Right forelimb (tissue), 1 donor: ENCODE results near the gene MBLAC1.

Experiments
- DNase-seq: peaks from one replicate; pipeline ENCODE4 v3.0.0-alpha.2; 2018

MBLAC1 gene

GRCh38 chr7:100098913-100099312 is 27.9 kb upstream of the MBLAC1 start:
- DNase-seq = no peak

DNA sequence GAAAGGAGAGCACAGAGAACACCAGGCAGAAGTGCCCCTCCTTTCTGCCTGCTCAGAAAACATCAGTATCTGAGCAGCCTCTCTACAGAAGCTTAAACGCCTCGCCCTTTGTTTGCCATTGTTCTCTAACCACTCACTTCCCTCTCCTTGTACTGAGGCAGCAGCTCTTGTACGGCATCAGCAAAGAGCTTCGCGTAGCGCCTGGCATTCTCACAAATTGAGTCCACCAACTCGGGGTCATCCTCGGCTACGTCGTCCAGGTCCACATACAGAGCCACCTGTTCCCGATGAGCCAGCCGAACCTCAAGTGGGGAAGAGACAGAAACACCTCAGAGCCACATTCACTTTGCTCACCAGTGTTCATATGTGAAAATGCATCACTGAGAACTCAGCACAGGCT is 27.3 kb upstream of the MBLAC1 start:
- DNase-seq = no peak

- peak; percentile 97 for DNase-seq
Observed at GRCh38 chr7:100100420-100101015, 26.2 kb upstream of the MBLAC1 start.

DNA sequence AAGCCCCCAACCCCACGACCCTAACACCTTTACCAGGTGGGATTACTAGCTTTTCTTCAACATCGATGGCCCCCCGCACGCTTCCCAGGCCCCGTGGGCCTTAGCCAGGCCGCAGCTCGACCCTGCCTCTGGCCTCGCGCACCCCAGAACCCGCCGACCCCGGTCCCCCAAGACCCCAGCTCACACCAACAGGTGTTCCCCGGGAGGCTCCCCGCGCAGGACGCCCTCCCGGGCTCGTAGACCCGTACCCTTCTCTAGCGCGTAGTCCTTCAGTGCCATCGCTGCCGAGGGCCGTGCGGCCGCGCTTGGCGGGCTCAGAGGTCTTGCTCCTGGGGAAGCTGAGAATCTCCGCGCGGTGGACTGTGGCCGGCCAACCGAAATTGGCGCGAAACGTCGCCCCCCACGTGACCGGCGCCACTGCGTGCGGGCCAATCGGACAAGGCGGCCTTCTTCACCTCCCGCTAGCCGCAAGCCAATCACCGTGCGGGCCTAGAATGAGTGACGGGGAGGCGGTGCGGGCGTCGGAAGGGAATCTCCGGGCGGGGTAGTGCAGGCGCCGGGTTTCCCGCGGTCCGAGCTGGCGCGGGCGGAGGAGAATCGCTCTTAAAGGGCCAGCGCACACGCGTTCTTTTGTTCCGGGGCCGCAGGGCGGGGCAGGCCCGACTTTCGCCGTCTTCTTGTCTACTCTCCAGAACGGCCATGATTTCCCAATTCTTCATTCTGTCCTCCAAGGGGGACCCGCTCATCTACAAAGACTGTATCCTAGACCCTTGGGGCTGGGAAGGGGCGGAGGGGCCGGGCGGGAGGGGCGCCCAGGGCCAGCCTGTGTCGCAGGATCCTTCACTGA is 25.5 kb upstream of the MBLAC1 start, which contains the start of the genes AP4M1 and MCM7:
AP4M1 (plus strand) TSS at position 628 of the 847 bp plus-strand sequence; CDS start at position 700, 72 bp downstream.
MCM7 (minus strand) TSS at position 382 of the 847 bp plus-strand sequence; CDS start at position 279, 103 bp downstream.
- peak; percentile 98 for DNase-seq

- no peak for DNase-seq
Observed at GRCh38 chr7:100102950-100103840, 23.6 kb upstream of the MBLAC1 start.

- no peak for DNase-seq
Observed at GRCh38 chr7:100105534-100105933, 21.2 kb upstream of the MBLAC1 start.

- no peak for DNase-seq
Observed at GRCh38 chr7:100106633-100107032, 20.1 kb upstream of the MBLAC1 start.

- no peak for DNase-seq
Observed at GRCh38 chr7:100107125-100107737, 19.5 kb upstream of the MBLAC1 start.

GRCh38 chr7:100107890-100108289 is 18.9 kb upstream of the MBLAC1 start:
- no peak for DNase-seq

DNA sequence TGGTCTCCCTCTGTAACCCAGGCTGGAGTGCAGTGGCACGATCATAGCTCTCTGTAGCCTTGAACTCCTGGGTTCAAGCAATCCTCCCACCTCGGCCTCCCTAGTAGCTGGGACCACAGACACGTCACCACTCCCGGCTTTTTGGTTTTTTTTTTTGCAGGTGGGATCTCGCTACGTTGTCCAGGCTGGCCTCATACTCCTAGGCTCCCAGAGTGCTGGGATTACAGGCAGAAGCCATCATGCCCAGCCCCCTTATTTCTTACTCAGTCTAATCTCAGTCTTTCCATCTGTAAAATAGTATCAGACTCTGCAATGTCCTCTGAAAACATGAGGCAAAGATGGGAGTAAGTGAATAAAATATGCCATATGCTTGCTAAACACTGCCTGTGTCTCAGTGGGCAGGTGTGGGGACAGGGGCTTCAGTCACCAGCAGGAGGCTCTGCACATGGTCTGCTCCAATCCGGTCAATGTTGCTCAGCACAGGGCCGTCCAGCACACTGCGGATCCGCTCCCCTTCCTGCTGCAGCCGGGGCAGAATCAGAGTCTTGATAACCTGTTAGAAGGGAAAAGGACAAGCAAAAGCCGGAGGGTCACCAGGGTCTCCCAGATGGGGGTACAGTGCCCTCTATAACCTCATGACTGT is 17.1 kb upstream of the MBLAC1 start:
- no peak for DNase-seq

GRCh38 chr7:100111156-100111555 is 15.6 kb upstream of the MBLAC1 start:
- no peak for DNase-seq

- no peak for DNase-seq
Observed at GRCh38 chr7:100111914-100112313, 14.9 kb upstream of the MBLAC1 start.

- DNase-seq = no peak
Observed at GRCh38 chr7:100115026-100115425, 11.7 kb upstream of the MBLAC1 start.

DNA sequence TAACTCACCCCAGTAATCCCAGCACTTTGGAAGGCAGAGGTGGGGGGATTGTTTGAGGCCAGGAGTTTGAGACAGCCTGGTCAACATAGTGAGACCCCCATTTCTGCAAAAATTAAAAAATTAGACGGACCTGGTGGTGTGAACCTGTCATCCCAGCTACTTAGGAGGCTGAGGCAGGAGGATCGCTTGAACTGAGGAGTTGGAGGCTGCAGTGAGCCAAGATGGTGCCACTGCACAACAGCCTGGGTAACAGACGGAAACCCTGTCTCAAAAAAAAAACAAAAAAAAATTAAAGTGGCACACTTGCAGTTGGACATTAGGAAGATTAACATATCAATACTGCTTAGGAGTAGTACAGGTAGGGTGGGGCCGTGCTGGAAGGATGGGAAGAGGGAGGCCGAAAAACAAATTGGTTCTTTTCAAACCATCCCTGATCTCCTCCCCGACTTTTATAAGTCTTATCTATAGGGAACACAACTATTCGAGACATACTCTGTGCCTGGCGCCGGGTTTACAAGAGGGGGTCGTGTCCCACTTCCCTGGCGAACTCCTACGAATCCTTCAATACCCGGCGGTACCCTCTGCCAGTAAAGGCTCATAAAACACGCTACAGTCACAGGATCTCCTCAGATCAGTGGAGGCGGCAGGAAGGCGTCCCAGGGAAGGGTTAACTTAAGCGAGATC is 8.2 kb upstream of the MBLAC1 start:
- no peak for DNase-seq

DNA sequence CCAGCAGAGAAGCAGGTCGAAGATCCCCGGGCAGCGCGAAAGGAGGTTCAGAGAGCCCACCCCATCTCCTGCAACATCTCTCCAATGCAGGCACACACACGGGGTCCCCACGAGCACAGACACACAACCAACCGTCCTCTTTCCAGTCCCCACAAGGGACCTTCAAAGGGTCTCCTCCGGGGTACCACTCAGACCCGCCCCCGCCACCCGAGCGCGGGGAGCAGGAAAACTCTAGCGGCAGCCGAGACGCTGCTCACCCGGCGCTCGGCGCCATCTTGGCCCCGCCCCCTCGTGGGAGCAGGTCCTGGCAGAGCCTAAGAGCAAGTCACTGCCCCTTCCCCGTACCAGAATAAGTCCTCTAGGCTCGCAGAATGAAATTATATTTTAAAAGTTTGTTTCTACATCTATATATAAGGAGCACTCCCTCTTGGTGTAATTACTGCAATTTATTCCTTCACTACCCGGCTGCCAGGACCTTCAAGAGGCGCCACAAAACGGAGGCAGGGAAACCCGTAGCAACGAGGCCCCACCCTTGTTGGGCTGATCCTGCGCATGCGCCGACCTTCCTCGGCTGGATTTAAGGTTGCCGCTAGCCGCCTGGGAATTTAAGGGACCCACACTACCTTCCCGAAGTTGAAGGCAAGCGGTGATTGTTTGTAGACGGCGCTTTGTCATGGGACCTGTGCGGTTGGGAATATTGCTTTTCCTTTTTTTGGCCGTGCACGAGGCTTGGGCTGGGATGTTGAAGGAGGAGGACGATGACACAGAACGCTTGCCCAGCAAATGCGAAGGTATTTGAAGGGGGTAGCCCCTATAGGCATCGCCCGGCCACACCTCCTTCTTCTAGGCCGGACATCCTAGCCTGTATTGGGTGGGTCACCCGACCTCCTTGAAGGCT is 7.4 kb upstream of the MBLAC1 start, which contains the start of the genes CNPY4 and TAF6:
CNPY4 (plus strand) TSS at position 563 of the 898 bp plus-strand sequence; CDS start at position 674, 111 bp downstream.
TAF6 (minus strand) TSS at position 287 of the 898 bp plus-strand sequence. CDS start 5,149 bp downstream, outside the sequence.
- peak; percentile 96 for DNase-seq

DNA sequence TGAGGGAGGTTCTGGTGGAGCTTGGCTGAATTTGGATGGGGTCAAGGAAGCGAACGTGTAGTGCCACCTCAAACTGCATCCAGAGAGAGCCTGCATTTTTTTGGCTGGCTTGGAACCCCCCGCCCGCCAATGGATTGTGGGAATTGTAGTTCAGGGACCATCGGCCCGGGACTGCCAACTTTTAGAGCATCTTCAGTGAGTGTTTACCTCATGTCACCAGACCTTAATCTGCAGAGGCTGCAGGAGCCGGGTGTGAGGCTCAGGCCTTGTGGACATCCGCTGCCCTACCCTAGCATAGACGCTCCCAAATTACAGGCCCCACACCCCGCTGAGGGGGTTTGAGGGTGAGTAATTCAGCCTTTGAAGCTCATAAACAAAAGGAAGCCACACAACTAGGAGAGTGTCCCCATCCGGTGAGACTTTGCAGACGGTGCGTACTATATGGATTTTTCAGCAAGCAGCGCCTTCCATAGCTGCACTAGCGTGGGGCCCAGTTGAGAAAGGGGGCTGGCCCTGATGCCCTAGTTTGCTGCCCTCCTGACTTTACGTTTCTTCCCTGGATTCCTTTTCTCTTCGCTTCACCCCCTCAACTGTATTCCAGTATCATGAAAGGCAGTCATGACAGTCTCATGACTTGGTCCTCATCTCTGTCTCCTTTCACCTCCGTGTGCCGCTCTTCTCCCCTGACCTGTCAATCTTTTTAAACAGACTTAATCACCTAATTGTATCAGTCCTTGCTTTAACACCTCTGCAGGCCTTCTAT is 6.6 kb upstream of the MBLAC1 start:
- peak; percentile 87 for DNase-seq

GRCh38 chr7:100120733-100121036 is 6.1 kb upstream of the MBLAC1 start:
- DNase-seq = no peak

- no peak for DNase-seq
Observed at GRCh38 chr7:100122067-100122466, 4.7 kb upstream of the MBLAC1 start.

DNA sequence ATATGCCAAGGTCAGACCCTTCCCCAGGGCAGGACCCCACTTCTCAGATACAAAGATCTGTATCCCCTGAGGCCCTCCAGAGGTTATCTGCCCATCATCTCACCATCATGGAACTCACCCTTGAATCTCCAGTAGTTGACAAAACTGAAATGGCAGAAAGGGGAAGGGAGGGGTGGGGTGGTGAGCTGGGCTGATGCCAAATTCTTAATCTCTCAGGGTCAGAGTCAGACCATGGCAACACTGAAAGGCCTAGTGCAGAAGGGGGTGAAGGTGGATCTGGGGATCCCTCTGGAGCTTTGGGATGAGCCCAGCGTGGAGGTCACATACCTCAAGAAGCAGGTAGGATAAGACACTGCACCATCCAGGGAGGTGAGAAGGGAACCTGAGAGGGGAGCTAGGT is 4.2 kb upstream of the MBLAC1 start:
- DNase-seq = no peak
